Esophagus muscularis mucosa (tissue), 4 donors: Measurements from ENCODE around the gene ARID5B. TPM values are rescaled to one million over a fixed set of nuclear protein-coding genes. Genes with fewer than 3 reads are reported as not detected.
"Not testable (repeated sequence)": the region's sequence is repeated elsewhere in the genome, so short reads cannot be mapped to it uniquely, and the experiment has no call there.

Experiments
- DNase-seq: peaks from one replicate; pipeline ENCODE4 v3.0.0-alpha.2; 2017; ENCODE audit errors: extremely low spot score
- H3K27ac ChIP-seq, 4 donors: fragments of 200-600 bp; sonication (generic); replicated peaks in 1 of 4; 1 replicate in 3 of 4; 2 replicates in 1 of 4; pipeline ENCODE4 v1.5.1; 2016 to 2019; ENCODE audit warnings: mild to moderate bottlenecking in 1 of 4
- H3K27me3 ChIP-seq, 4 donors: fragments of 200-600 bp; sonication (generic); one replicate each; pipeline versions ENCODE4 v1.5.1 to v1.6.0; 2016 to 2019
- H3K36me3 ChIP-seq, 4 donors: fragments of 200-600 bp; sonication (generic); one replicate each; pipeline ENCODE4 v1.5.1; 2016 to 2019
- H3K4me1 ChIP-seq, 4 donors: fragments of 200-600 bp; sonication (generic); one replicate each; pipeline ENCODE4 v1.5.1; 2016 to 2019
- H3K4me3 ChIP-seq, 4 donors: fragments of 200-600 bp; sonication (generic); 1 replicate in 2 of 4; 2 replicates in 2 of 4; pipeline ENCODE4 v1.5.1; 2016 to 2019; ENCODE audit warnings: mild to moderate bottlenecking in 4 of 4, moderate library complexity in 1 of 4
- H3K9me3 ChIP-seq, 4 donors: fragments of 200-600 bp; sonication (generic); 1 replicate in 3 of 4; 2 replicates in 1 of 4; pipeline ENCODE4 v1.5.1; 2016 to 2019
- EP300 ChIP-seq: sonication (generic); formaldehyde crosslinking; IDR thresholded peaks from one replicate; pipeline ENCODE4 v1.6.1; 2017; ENCODE audit warnings: antibody characterized with exemption
- POLR2A ChIP-seq: fragments of 450-650 bp; IDR thresholded peaks from one replicate; pipeline ENCODE4 v1.6.1; 2017; ENCODE audit warnings: antibody characterized with exemption, moderate library complexity, mild to moderate bottlenecking, low read depth
- POLR2AphosphoS5 ChIP-seq, 2 donors: sonication (generic); formaldehyde crosslinking; IDR thresholded peaks; one replicate each; pipeline ENCODE4 v1.6.1; 2017; ENCODE audit warnings: antibody characterized with exemption in 2 of 2
- WGBS: methylation state at CpG from one replicate; pipeline ENCODE4 v1.1.5; 2018; 5-methylcytosine and 5-hydroxymethylcytosine counted together
- intact Hi-C: fragments of 100-400 bp; cut with DNase I; formaldehyde crosslinking; loops from one replicate; pipeline ENCODE4 v1.15.1; 2023
- total RNA-seq, 4 donors: library from RNA; depleted of rRNA; stranded (reverse); fragments of >200 nt; gene quantifications; one replicate each; pipeline versions ENCODE4 v1.1.0 to v1.2.1, GENCODE V29; 2016
- TF ChIP-seq, protein P1 (sequence below), 3 experiments: fragments of 200-600 bp in 2 of 3; fragments of 450-650 bp in 1 of 3; sonication (generic) in 2 of 3; IDR thresholded peaks; one replicate each; pipeline ENCODE4 v1.5.1; 2017 to 2019; ENCODE audit warnings: antibody characterized with exemption in 3 of 3, mild to moderate bottlenecking in 2 of 3, moderate library complexity in 1 of 3

The ARID5B gene
- total RNA-seq, 4 donors from 2014 or later = 33.6 to 150 (median 64.9) TPM

GRCh38 chr10:61974601-61975390, 73.3 kb downstream of the ARID5B start:
- 28% methylated on average over 8 of the region's 8 CpGs for WGBS
- Histone ChIP-seq H3K27me3 (no peaks in the 10 kb centered on the region), H3K4me1 (peaks cover 39 to 59% (median 48%) of the 10 kb centered on the region in 4 donors), H3K4me3 (peak overlapping the region in 1 of 4 donors; percentile 10), H3K27ac (peak overlapping the region; percentile 32 to 42 (median 40)), H3K9me3 (no peaks in the 10 kb centered on the region), H3K36me3 (no peaks in the 10 kb centered on the region)
- no peak for DNase-seq
- intact Hi-C loops = no loop called here
- TF ChIP-seq EP300 (no peak), POLR2AphosphoS5 (IDR thresholded peaks at IDR 0.05) (no peak), POLR2A (no peak)
- TF ChIP-seq, protein P1, sequence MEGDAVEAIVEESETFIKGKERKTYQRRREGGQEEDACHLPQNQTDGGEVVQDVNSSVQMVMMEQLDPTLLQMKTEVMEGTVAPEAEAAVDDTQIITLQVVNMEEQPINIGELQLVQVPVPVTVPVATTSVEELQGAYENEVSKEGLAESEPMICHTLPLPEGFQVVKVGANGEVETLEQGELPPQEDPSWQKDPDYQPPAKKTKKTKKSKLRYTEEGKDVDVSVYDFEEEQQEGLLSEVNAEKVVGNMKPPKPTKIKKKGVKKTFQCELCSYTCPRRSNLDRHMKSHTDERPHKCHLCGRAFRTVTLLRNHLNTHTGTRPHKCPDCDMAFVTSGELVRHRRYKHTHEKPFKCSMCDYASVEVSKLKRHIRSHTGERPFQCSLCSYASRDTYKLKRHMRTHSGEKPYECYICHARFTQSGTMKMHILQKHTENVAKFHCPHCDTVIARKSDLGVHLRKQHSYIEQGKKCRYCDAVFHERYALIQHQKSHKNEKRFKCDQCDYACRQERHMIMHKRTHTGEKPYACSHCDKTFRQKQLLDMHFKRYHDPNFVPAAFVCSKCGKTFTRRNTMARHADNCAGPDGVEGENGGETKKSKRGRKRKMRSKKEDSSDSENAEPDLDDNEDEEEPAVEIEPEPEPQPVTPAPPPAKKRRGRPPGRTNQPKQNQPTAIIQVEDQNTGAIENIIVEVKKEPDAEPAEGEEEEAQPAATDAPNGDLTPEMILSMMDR (IDR thresholded peaks at IDR 0.05) = no peak

GRCh38 chr10:61975391-61975932, 74.0 kb downstream of the ARID5B start:
- H3K27me3 ChIP-seq = no peaks in the 10 kb centered on the region
- peaks cover 37 to 59% (median 51%) of the 10 kb centered on the region in 4 donors for H3K4me1 ChIP-seq
- H3K4me3 ChIP-seq = no peak overlapping the region
- peak overlapping the region in 3 of 4 donors; percentile 32 to 42 (median 40) for H3K27ac ChIP-seq
- intact Hi-C loops = no loop called here
- H3K36me3 ChIP-seq = no peaks in the 10 kb centered on the region
- WGBS = 51% methylated on average over 2 of the region's 2 CpGs
- TF ChIP-seq POLR2A (no peak), EP300 (no peak), POLR2AphosphoS5 (IDR thresholded peaks at IDR 0.05) (no peak)
- TF ChIP-seq, protein P1 (IDR thresholded peaks at IDR 0.05) = no peak
- H3K9me3 ChIP-seq = no peaks in the 10 kb centered on the region
- no peak for DNase-seq

GRCh38 chr10:61976951-61977721, 75.6 kb downstream of the ARID5B start:
- H3K27ac ChIP-seq, intact Hi-C loops, DNase-seq, H3K4me3 ChIP-seq, H3K9me3 ChIP-seq, H3K36me3 ChIP-seq, H3K27me3 ChIP-seq: not testable (repeated sequence)
- WGBS = 96% methylated on average over 3 of the region's 3 CpGs
- peaks cover 29 to 50% (median 45%) of the 10 kb centered on the region in 4 donors for H3K4me1 ChIP-seq

DNA sequence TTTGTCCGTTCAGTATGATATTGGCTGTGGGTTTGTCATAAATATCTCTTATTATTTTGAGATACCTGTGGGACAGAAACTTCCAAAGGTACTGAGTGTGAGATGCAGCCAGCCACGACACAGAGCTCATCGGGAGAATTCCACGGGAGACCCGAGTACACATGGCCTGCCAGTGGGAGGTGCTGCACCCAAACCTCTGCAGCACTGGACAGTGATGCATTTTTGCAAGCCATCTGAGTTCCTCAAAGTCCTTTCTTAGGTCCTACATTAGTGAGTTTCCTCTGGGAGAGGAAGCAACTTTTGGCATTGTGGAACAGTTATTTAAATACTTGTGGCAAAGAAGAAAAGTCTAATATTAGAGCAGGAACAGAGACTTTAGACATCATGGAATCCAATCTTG, 77.5 kb downstream of the ARID5B start:
- Histone ChIP-seq H3K9me3 (no peaks in the 10 kb centered on the region), H3K4me3 (no peak overlapping the region), H3K4me1 (peaks cover 19 to 38% (median 34%) of the 10 kb centered on the region in 4 donors), H3K27me3 (no peaks in the 10 kb centered on the region), H3K27ac (no peak overlapping the region), H3K36me3 (no peaks in the 10 kb centered on the region)
- 84% methylated on average over 5 of the region's 5 CpGs for WGBS
- TF ChIP-seq, protein P1 (IDR thresholded peaks at IDR 0.05) = peak in 1 of 3 experiments; percentile 31
- TF ChIP-seq POLR2A = no peak
- no peak for TF ChIP-seq POLR2AphosphoS5 (IDR thresholded peaks at IDR 0.05)
- no peak for DNase-seq
- intact Hi-C loops = no loop called here

GRCh38 chr10:61981460-61981859, 80.0 kb downstream of the ARID5B start:
- intact Hi-C loops = no loop called here
- TF ChIP-seq, protein P1 (IDR thresholded peaks at IDR 0.05) = no peak
- no peak for TF ChIP-seq POLR2A
- Histone ChIP-seq H3K9me3 (no peaks in the 10 kb centered on the region), H3K27me3 (no peaks in the 10 kb centered on the region), H3K36me3 (no peaks in the 10 kb centered on the region), H3K27ac (no peak overlapping the region), H3K4me3 (no peak overlapping the region), H3K4me1 (peaks cover 18 to 29% (median 22%) of the 10 kb centered on the region in 4 donors)
- DNase-seq = no peak
- WGBS = 59% methylated on average over 1 of the region's 1 CpG
